MM.1S (cell line): ENCODE data around the gene BCL6.

Experiments
- DNase-seq: peaks from one replicate; pipeline ENCODE4 v3.0.0-alpha.2; 2015
- H2AFZ ChIP-seq: fragments of 300-600 bp; sonication (generic); 2 replicates; pipeline ENCODE4 v1.6.0; 2016; ENCODE audit warnings: antibody characterized with exemption, low read length
- H3F3A ChIP-seq: fragments of 300-600 bp; sonication (generic); 2 replicates; pipeline ENCODE4 v1.6.1; 2016; ENCODE audit warnings: mild to moderate bottlenecking, antibody characterized with exemption, low read length, moderate library complexity, mixed read lengths; ENCODE audit not compliant: insufficient read depth
- H3K27ac ChIP-seq: fragments of 300-600 bp; sonication (generic); 2 replicates; pipeline ENCODE4 v1.5.1; 2016; ENCODE audit warnings: mild to moderate bottlenecking, low read length
- H3K27me3 ChIP-seq: fragments of 300-600 bp; sonication (generic); replicated peaks from 2 replicates; pipeline ENCODE4 v1.6.0; 2016; ENCODE audit warnings: low read length; ENCODE audit not compliant: insufficient read depth
- H3K36me3 ChIP-seq: fragments of 300-600 bp; sonication (generic); replicated peaks from 2 replicates; pipeline ENCODE4 v1.6.1; 2016; ENCODE audit warnings: mild to moderate bottlenecking, low read length, mixed read lengths; ENCODE audit not compliant: insufficient read depth
- H3K4me1 ChIP-seq: fragments of 300-600 bp; sonication (generic); 2 replicates; pipeline ENCODE4 v1.6.1; 2016; ENCODE audit warnings: low read length, mixed read lengths
- H3K4me2 ChIP-seq: fragments of 300-600 bp; sonication (generic); 2 replicates; pipeline ENCODE4 v1.6.0; 2016; ENCODE audit warnings: low read depth, low read length
- H3K4me3 ChIP-seq: fragments of 300-600 bp; sonication (generic); 2 replicates; pipeline ENCODE4 v1.5.1; 2016; ENCODE audit warnings: low read length, mixed read lengths
- H3K79me2 ChIP-seq: fragments of 300-600 bp; sonication (generic); 2 replicates; pipeline ENCODE4 v1.6.1; 2016; ENCODE audit warnings: mixed run types, low read length, mixed read lengths
- H3K9ac ChIP-seq: fragments of 300-600 bp; sonication (generic); 2 replicates; pipeline ENCODE4 v1.6.1; 2016; ENCODE audit warnings: low read length, mixed read lengths
- H3K9me2 ChIP-seq: fragments of 300-600 bp; sonication (generic); replicated peaks from 2 replicates; pipeline ENCODE4 v1.6.1; 2016; ENCODE audit warnings: mild to moderate bottlenecking, low read length, mixed read lengths; ENCODE audit not compliant: insufficient read depth
- H3K9me3 ChIP-seq: fragments of 300-600 bp; sonication (generic); replicated peaks from 2 replicates; pipeline ENCODE4 v1.6.1; 2016; ENCODE audit warnings: mild to moderate bottlenecking, low read length, mixed read lengths; ENCODE audit not compliant: insufficient read depth
- H4K20me1 ChIP-seq: fragments of 300-600 bp; sonication (generic); 2 replicates; pipeline ENCODE4 v1.6.1; 2016; ENCODE audit warnings: mild to moderate bottlenecking, low read length, moderate library complexity, mixed read lengths; ENCODE audit not compliant: insufficient read depth
- CTCF ChIP-seq: fragments of 300-600 bp; sonication (generic); IDR thresholded peaks from 2 replicates; pipeline ENCODE4 v1.5.1; 2016; ENCODE audit warnings: antibody characterized with exemption, low read length, mixed read lengths
- EZH2 ChIP-seq: fragments of 300-600 bp; sonication (generic); optimal IDR thresholded peaks from 2 replicates; pipeline ENCODE3; 2017; ENCODE audit warnings: low read depth, mild to moderate bottlenecking, antibody characterized with exemption, low read length, mixed read lengths
- EZH2phosphoT487 ChIP-seq: fragments of 300-600 bp; sonication (generic); IDR thresholded peaks from 2 replicates; pipeline ENCODE4 v1.6.1; 2018; ENCODE audit warnings: antibody characterized with exemption, low read length

BCL6 gene

GRCh38 chr3:187726564-187726963 is 18.7 kb downstream of the BCL6 start:
- H3K79me2 ChIP-seq: no peaks in the 10 kb centered on the region
- no peak overlapping the region for H3K4me2 ChIP-seq
- no peak overlapping the region for H3K4me3 ChIP-seq
- H3K36me3 ChIP-seq: no peaks in the 10 kb centered on the region
- no peaks in the 10 kb centered on the region for H3K9me2 ChIP-seq
- H3K27ac ChIP-seq: no peak overlapping the region
- no peaks in the 10 kb centered on the region for H3K9me3 ChIP-seq
- no peaks in the 10 kb centered on the region for H3F3A ChIP-seq
- no peak overlapping the region for H3K9ac ChIP-seq
- no peak for TF ChIP-seq EZH2phosphoT487
- no peak for TF ChIP-seq EZH2
- TF ChIP-seq CTCF: no peak
- no peak for DNase-seq
- H3K27me3 ChIP-seq: no peaks in the 10 kb centered on the region
- H2AFZ ChIP-seq: no peak overlapping the region
- H3K4me1 ChIP-seq: no peaks in the 10 kb centered on the region
- no peaks in the 10 kb centered on the region for H4K20me1 ChIP-seq

DNA sequence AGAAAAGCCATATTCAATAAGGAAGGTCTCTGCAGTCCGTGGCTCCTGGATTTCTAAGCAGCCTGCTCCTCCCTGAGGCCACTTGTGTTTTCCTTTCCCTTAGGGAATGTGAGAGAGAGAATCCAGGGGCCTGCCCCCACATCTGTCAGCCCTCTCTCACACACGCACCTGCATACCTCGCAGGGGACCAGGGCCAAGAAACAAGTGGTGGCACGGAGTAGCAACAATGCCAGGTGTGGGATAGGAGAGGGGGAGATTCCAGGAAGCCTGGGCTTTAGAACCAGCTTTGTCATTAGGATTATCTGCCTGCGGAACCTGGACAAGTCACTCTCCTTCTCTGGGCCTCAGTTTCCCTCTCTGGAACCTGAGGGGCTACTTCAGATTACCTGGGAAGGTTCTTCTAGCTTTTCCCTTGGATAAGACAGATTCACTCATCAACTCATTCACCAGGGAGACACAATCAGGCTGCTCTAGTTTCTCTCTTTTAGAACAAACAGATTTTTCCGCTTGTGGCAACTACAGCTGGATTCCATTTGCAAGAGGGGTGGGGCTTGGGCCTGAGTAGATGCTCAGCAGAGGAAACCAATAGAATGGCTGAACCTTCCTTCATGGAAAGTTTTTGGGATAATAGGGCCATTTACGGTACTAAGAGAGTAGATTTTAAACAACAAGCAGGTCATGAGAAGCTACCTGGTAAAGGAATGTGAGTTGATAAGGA is 19.5 kb downstream of the BCL6 start:
- H3K4me1 ChIP-seq: no peaks in the 10 kb centered on the region
- no peaks in the 10 kb centered on the region for H3K27me3 ChIP-seq
- DNase-seq: no peak
- no peak overlapping the region for H3K4me2 ChIP-seq
- no peaks in the 10 kb centered on the region for H4K20me1 ChIP-seq
- no peaks in the 10 kb centered on the region for H3K79me2 ChIP-seq
- H3K9me3 ChIP-seq: no peaks in the 10 kb centered on the region
- H3K27ac ChIP-seq: no peak overlapping the region
- no peaks in the 10 kb centered on the region for H3K9me2 ChIP-seq
- no peak overlapping the region for H2AFZ ChIP-seq
- no peak overlapping the region for H3K4me3 ChIP-seq
- no peaks in the 10 kb centered on the region for H3F3A ChIP-seq
- TF ChIP-seq EZH2phosphoT487: no peak
- TF ChIP-seq EZH2: no peak
- no peak for TF ChIP-seq CTCF
- no peak overlapping the region for H3K9ac ChIP-seq
- H3K36me3 ChIP-seq: no peaks in the 10 kb centered on the region

DNA sequence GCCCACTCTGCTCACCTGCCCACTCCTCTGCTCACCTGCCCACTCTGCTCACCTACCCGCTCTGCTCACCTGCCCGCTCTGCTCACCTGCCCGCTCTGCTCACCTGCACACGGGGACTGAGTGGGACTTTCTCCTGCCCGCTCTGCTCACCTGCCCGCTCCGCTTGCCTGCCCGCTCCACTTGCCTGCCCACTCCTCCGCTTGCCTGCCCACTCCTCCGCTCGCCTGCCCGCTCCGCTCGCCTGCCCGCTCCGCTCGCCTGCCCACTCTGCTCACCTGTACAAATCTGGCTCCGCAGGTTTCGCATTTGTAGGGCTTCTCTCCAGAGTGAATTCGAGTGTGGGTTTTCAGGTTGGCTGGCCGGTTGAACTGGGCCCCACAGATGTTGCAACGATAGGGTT is 20.0 kb downstream of the BCL6 start:
- Histone ChIP-seq H3K9ac (no peak overlapping the region), H2AFZ (no peak overlapping the region), H3K9me3 (no peaks in the 10 kb centered on the region), H3K4me3 (no peak overlapping the region), H3K27ac (no peak overlapping the region), H3K4me1 (no peaks in the 10 kb centered on the region), H3K79me2 (no peaks in the 10 kb centered on the region), H4K20me1 (no peaks in the 10 kb centered on the region), H3F3A (no peaks in the 10 kb centered on the region), H3K4me2 (no peak overlapping the region), H3K27me3 (no peaks in the 10 kb centered on the region), H3K9me2 (no peaks in the 10 kb centered on the region), H3K36me3 (no peaks in the 10 kb centered on the region)
- DNase-seq: no peak
- TF ChIP-seq EZH2phosphoT487: no peak
- TF ChIP-seq CTCF: no peak
- no peak for TF ChIP-seq EZH2
